H4 (cell line): ENCODE measurements around the gene ACOX1. TPM values are rescaled to one million over a fixed set of nuclear protein-coding genes. Genes with fewer than 3 reads are reported as not detected.

ENCODE experiments used
- DNase-seq: peaks from one replicate; pipeline ENCODE4 v3.0.0-alpha.2; 2015; ENCODE audit warnings: low spot score
- total RNA-seq: library from RNA; depleted of rRNA; stranded (reverse); fragments of >200 nt; shearing (Covaris generic); gene quantifications from 2 replicates; pipeline ENCODE4 v1.2.3, GENCODE V29; 2014; rRNA removed

Gene ACOX1
- total RNA-seq, 1 experiment from 2014 or later: 31.5 TPM

DNA sequence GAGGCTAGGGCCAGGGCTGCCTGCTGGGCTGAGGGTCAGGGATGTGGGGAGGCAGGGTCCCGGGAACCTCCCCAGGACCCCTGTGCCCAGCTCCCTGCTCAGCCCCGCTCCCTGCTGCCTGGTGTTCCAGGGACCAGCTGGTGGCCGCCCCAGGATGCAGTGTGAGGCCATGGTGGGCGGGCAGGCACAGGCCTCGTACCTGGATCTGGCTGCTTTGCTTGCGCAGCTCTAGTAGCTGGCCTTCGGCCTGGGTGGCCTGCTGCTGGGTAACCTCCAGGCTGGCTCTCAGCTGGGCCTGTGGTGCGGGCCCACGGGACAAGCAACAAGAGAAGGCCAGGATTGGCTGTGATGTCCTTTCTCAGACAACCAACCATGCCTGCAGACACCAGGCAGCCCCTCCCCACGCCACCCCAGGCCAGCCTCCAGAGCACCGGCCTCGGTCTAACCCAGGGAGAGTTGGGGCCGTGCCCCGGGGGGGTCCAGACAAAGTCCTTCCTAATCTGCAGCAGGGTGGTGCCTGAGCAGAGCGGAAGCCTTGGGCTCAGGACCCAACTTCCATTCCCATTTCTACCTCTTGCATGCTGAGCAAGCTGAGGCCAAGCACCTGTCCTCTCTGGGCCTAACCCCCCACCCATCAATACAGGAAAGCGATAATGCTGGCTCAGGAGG is 86.3 kb downstream of the ACOX1 start:
- no peak for DNase-seq

DNA sequence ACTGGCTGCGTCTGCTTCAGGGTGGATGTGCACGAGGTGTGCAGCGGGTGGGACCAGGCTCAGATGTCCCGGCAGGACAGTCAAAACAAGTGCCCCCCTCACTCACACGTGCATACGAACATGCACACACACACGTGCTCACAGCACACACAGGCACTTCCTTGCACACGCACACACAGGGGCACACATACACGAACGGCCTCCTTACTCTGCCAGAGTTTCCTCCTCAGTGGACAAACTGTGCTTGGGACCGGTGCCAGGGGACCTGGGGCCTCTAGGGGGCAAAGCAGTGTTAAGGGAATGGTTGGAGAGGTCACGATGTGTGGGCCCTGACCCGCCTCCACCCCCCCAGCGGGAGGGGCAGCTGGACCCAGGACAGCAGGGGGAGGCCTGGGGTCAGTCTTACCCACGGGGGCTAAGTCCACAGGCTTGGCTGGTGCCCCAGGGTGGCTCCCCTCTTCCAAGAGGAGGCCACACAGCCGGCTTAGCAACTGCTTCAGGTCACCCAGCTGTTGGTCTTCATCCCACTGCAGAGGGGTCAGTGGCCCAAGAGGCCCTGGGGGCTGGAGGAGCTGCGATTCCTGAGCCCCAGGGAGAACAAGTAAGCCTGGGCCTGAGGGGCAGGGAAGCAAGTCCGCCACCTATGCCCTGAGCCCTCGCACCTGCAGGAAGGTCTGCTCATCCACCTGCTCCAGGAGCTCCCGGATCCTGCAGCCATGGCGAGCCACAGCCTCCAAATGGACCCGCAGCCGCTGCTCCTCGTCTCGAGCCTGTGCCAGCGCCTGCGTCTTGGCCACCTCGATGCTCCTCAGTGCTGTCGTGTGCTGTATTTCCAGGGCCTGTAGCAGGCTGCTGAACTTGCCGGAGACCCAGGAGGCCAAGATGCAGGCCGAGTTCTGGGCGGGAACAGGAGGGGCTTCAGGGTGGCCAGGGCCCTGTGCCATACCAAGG is 87.1 kb downstream of the ACOX1 start:
- DNase-seq: no peak

Other genes with a start within 250 kb of the ACOX1 start
- gene GALK1, start 214.0 kb downstream of the ACOX1 start, total RNA-seq: 46.3 and 51.7 TPM in 2 replicates
- 24.0 and 29.6 TPM in 2 replicates for gene UNK, start 194.4 kb downstream of the ACOX1 start, total RNA-seq
- gene UNC13D, start 134.8 kb downstream of the ACOX1 start, total RNA-seq: 1.9 and 2.9 TPM in 2 replicates
- 14.8 and 26.3 TPM in 2 replicates for gene WBP2, start 123.8 kb downstream of the ACOX1 start, total RNA-seq
- 12.9 and 13.5 TPM in 2 replicates for gene TRIM47, start 100.6 kb downstream of the ACOX1 start, total RNA-seq
- gene TRIM65, start 82.2 kb downstream of the ACOX1 start, total RNA-seq: 8.4 and 10.5 TPM in 2 replicates
- gene MRPL38, start 74.3 kb downstream of the ACOX1 start, total RNA-seq: 39.1 and 54.0 TPM in 2 replicates
- 11.2 and 11.8 TPM in 2 replicates for gene FBF1, start 38.1 kb downstream of the ACOX1 start, total RNA-seq
- gene TEN1, start 74 bp upstream of the ACOX1 start, total RNA-seq: 18.1 and 28.2 TPM in 2 replicates
- 0.49 and 1.9 TPM in 2 replicates for gene CDK3, start 21.7 kb upstream of the ACOX1 start, total RNA-seq
- not detected in 2 replicates for gene EVPL, start 48.1 kb upstream of the ACOX1 start, total RNA-seq
- 37.3 and 39.7 TPM in 2 replicates for gene SRP68, start 93.4 kb upstream of the ACOX1 start, total RNA-seq
- gene GALR2, start 95.6 kb upstream of the ACOX1 start, total RNA-seq: 0.14 TPM in 1 of 2 replicates, not detected in the other
- not detected in 2 replicates for gene ZACN, start 100.0 kb upstream of the ACOX1 start, total RNA-seq
- 51.4 and 51.5 TPM in 2 replicates for gene EXOC7, start 124.6 kb upstream of the ACOX1 start, total RNA-seq
- not detected in 2 replicates for gene FOXJ1, start 162.1 kb upstream of the ACOX1 start, total RNA-seq